HG03025 (cell line): Measurements from ENCODE around the gene UBXN11.

Experiments
- ATAC-seq: cut with Tn5 transposase; IDR thresholded peaks from one replicate; pipeline ENCODE4 v1.9.1; 2021; ENCODE audit warnings: mild to moderate bottlenecking, moderate library complexity; ENCODE audit not compliant: unreplicated experiment, low FRiP score

Gene UBXN11, protein sequence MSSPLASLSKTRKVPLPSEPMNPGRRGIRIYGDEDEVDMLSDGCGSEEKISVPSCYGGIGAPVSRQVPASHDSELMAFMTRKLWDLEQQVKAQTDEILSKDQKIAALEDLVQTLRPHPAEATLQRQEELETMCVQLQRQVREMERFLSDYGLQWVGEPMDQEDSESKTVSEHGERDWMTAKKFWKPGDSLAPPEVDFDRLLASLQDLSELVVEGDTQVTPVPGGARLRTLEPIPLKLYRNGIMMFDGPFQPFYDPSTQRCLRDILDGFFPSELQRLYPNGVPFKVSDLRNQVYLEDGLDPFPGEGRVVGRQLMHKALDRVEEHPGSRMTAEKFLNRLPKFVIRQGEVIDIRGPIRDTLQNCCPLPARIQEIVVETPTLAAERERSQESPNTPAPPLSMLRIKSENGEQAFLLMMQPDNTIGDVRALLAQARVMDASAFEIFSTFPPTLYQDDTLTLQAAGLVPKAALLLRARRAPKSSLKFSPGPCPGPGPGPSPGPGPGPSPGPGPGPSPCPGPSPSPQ

DNA sequence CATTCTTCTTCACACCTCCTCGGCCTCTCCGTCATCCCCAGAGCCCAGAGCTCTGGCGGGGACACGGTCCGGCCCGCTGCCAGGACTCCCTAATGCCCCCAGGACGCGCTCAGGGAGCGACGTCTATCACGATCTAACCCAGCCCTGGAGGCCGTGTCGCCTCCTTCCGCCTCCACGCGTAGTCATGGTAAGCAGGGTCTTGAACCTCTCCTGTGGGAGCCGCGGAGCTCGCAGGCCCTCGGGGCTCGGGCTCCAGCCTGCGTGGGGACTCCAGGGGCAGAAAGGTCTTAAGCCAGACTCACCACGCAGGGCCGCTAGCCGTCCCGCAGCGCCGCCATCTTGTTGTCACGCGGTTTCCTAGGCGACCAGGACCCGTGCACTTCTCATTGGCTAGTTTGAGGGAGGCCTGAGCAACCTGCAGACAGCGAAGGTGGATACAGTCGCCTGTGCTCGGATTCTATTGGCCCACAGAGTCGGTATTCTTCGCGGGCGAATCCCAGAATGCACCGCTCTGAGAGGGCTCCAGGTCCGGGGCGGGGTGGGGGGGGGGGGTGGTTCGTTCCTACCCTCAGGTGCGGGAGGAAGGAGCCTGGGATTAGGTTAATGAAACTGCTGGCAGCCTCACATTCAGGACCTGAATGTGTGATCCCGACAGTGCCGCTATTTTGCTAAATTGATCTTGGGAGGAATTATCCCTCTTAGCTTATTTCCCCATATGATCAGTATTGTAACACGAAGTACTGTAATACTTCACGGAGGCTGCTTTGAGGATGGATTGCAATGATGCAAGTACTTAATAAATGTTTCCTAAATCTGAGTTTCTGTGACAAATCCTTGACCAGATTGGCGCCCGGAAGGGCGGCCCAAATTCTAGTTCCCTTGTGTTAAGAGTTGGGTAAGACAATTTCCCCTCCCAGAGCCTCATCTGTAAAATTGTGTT, at the start of gene UBXN11:
UBXN11 (minus strand) TSS at position 347 of the 940 bp plus-strand sequence. CDS start 3,753 bp downstream, outside the sequence.
- peak; percentile 96 for ATAC-seq

DNA sequence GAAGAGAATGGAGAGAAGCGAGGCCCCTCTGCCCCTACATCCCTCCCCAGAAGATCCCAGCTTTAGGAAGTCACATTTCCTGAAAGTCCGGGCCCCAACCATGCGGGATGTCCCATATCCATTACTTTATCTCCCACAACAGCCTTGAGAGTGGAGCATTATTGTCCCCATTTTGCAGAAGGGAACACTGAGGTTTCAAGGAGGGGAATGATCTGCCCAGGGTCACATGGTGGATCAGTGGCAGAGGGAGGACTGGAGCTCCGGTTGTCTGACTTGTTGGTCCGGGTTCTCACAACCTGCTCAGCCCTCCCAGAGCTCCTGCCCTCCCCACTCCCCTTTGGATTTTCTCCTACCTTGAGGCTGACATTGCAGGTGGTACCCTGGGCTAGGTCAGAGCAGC, 49.7 kb upstream of the UBXN11 start:
- no peak for ATAC-seq

GRCh38 chr1:26354972-26355371, 48.5 kb upstream of the UBXN11 start:
- ATAC-seq = no peak

GRCh38 chr1:26353976-26354820, 47.8 kb upstream of the UBXN11 start, which contains the start of gene CRYBG2:
CRYBG2 (minus strand) TSS chr1:26354130; CDS start chr1:26346657, 7,473 bp downstream.
- ATAC-seq = no peak

DNA sequence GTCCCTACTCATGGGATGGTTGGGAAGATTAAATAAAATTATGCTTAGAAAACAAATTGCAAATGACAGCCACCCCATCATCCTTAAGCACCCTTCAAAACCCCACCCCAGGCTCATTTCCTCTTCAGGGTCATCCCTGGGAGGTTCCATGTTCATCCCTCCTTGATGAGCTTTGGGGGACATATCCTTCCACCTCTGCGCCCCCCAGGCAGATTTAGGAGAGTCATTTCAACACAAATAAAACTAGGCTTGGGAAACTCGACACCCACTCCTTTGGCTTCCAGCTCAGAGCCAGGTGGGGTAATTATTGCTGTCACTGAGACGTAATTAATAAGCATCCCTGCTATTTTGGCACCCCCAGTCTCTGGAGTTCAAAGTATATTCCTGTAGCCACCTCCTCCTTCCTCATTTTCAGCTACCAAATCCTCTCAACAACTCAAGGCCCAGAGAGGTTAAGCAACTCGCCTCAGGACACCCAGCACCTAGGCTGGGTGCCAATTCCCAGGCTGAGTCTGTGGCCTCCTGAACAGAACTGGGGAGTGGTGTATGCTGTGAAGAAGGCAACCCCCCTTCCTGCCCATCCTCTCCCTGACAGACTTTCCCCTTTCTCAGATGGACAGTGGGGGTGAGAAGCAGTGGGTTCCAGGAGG, 46.9 kb upstream of the UBXN11 start:
- no peak for ATAC-seq

- no peak for ATAC-seq
These were observed 45.9 kb upstream of the UBXN11 start for GRCh38 chr1:26352338-26352679.

DNA sequence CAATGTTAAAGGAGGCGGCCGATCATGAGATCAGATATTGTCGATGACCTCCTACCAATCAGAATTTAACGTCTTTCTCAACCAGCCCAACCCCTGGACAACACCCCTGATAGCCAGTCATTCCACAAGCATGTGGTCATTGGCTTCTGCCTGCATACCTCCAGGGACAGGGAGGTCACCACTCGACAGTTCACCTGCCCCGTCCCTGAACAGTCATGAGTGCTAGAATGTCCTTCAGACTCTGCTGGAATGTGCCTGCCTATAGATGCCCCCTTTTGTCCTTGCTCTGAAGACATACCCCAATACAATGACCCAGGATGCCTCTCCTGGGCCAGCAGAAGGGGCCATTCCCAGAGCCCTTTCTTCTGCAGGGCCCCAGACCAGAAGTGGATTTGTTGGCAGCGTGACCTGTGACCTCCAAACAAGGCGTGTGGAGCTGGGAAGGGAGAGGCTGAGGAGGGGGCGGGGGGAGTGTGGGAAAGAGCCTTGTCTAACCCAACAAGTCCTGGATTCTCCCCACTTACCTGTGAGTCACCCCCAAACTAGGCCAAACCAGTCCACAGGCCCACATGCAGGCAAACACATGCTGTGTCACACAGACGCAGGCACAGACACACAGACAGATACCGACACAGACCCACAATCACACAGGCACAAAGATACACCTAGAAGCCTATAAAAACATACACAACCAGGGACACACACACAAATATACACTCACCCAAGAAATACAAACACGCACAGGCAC, 45.3 kb upstream of the UBXN11 start:
- no peak for ATAC-seq

DNA sequence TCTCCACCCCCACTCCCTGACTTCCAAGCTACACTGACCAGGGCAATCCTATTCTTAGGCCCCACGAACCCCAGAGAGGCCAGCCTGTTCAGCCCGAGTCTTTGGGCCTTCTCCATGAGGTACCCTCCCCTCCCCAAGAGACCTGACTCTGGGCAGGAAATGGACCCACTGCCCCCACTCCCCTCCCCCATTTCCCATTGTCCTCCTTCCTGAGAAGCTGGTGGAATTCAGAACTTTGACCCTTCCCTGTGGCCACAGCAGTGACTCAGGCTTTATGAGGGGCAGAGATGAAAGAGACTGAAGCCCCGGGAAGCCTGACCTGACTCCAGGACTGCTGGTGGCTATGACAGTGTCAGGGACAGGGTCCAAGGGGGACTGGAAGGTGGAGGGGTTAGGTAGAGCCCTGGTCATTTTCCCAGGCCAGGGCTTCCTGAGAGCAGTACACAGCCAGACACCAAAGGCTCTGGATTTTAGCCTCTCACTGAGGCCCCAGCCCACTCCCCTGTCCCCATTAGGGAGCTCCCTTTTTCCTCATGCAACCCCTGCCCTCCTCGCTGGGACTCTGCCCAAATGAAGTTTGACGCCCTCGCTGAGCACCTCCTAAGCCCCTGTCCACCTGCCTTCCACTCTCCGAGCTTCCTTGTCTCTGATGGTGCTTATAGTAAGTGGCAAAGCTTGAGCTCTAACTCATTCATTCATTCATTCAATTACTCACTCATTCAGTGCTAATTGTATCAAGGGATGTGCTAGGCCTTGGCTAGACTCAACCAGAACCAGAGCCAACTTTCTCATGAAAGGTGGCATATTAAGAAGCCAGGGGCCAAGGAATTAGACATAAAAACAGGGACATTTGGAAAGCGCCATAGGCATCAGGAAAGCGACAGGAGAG, 44.5 kb upstream of the UBXN11 start:
- no peak for ATAC-seq

- ATAC-seq = no peak
These were observed 43.9 kb upstream of the UBXN11 start for GRCh38 chr1:26350343-26350700.

GRCh38 chr1:26349877-26350244, 43.4 kb upstream of the UBXN11 start:
- no peak for ATAC-seq

- ATAC-seq = no peak
These were observed 42.9 kb upstream of the UBXN11 start for GRCh38 chr1:26349188-26349876.

DNA sequence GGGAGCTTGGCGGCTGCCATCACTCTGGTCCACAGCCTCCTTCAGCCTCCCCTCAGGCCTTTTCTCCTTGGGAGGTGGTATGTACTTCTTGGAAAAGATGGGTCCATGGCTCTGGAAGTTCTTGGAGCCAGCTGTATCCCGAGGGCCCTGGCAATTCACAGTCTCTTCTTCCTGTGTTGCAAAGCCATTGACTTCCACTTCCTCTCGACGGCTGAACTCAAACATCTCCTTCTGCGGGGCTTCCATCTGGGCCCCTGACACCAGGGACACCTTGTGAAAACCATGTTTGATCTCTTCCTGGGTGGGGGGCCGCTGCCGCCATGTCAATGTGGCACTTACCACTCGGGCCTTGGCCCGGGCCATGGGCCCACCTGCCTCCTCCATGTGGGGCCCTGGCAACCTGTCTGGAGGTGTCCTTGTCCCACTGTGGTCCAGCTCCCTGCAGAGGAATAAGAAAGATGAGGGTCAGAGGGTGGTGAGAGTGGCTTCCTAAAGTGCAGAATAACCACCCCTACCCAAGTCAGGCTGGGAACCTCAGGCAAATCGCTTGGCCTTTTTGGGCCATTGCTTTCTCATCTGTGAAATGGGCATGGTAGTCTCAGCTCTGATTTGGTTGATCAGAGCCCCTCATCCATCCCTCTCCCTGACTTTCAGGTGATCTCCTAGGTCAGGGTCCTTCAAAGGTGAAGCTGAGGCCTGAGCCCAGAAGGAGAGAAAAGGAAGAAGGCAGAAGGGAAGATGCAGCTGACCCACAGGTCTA, 40.0 kb upstream of the UBXN11 start:
- no peak for ATAC-seq

- ATAC-seq = no peak
These were observed 39.3 kb upstream of the UBXN11 start for GRCh38 chr1:26345718-26346117.

- no peak for ATAC-seq
These were observed 37.9 kb upstream of the UBXN11 start for GRCh38 chr1:26344147-26344920.

DNA sequence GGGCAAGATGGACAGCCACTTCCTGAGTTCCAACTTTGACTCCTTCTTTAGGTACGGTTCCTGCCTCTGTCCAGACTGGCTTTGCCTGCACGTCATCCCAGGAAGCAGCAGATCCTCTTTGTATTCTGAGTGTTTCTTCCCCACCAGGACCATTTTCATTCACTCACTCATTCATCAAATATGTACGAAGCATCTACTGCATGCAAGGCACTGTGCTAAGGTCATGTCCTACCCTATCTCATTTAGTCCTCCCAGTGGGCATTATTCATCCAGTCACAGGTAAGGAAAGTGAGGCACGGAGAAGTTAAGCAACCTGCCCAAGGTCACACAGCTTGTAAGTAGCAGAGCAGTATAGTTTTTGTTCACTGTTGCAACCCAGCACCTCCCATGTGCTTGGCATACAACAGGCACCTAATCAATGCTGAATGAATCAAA, 33.6 kb upstream of the UBXN11 start:
- no peak for ATAC-seq

DNA sequence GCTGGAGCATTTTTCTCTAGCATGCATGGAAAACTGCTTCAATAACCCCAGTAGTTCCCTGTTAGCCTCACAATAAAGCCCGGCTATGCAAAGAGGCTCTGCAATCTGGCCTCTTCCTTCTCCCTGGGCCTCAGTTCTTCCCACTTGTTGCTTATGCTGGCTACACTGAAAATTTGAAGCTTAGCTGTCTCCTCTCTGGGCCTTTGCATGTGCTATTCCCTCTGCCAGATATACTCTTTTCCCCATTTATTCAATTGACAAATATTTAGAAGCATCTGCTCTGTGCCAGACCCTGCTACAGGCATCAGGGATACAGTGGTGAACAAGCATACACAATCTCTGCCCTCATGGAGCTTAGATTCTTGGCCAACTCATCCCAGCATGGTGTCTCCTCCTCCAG, 32.2 kb upstream of the UBXN11 start:
- ATAC-seq = no peak
